HG03097 (cell line): ENCODE measurements around the gene ARL5C.

Experiments
- ATAC-seq: cut with Tn5 transposase; IDR thresholded peaks from one replicate; pipeline ENCODE4 v1.9.1; 2021; ENCODE audit not compliant: unreplicated experiment, low FRiP score

The ARL5C gene

DNA sequence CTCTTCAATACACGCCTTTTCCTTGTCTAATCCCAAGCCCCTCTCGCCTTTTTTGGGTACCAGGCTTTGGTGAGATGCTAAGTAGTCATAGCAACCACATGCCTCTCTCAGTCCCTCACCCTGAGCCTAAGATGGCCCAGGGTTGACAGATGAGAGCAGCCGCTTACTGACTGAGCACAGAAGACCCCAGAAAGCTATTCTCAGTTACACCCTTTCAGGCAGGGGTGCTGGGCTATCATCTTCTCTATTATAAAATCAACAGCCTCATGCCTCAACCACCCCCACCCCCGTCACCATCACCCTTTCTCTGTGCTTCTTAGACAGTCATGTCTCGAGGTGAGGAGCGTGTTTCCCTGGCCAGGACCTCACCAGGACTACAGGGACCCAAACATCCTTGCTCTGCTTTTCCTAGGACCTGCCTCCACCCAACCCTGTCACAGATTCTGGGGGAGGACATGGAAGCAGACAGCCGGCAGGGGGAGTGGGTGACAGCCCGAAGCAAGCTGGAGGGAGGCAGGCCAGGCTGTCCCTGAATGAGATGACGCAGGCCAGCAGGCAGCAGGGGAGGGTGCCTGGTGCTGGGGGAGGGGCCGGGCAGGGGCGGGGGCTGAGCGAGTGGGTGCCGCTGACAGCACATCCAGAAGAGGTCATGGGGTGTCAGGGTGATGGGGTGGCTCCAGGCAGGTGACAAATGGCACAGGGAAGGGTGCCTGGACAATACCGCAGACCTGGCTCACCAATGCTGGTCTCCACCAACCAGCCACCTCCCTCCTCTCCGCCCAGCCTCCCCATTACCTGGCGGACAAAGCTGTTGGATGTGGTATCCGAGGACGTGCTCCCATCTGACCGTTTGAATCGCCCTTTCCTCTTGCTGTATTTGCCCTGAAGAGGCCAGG lies 28.4 kb upstream of the ARL5C start:
- no peak for ATAC-seq

DNA sequence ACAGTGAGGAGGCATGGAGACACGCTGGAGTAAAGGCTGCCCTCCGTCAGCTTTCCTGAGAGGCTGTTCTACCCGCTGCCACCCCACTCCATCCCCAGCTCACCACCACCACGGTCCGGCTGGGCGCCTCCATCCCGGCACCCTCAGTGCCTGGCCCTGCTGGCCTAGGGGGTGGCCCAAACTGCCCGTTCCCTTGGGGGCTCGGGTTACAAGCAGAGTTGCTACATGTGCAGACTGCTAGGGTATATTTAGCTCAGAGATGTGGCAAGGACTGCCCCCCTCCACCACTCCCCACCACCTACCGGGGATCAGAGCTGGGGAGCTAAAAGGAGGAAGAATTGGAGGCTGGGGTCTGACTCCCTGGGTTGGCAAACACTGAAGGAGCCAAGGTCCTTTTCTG lies 27.4 kb upstream of the ARL5C start:
- ATAC-seq = no peak

DNA sequence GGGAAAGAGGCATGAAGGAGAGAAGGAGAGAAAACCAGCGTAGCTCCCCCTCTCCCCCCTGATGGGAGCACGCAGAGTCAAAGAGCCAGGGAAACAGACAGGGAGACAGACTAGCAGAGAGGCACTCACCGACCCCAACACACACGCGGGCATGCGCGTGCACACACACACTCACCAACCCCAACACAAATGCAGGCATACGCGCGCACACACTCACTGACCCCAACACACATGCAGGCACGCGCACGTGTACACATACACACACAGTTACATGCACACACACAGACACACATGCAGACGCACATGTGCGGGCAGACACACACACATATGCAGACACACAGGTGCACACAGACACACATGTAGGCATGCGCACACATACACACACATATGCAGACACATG lies 26.9 kb upstream of the ARL5C start:
- ATAC-seq = no peak

DNA sequence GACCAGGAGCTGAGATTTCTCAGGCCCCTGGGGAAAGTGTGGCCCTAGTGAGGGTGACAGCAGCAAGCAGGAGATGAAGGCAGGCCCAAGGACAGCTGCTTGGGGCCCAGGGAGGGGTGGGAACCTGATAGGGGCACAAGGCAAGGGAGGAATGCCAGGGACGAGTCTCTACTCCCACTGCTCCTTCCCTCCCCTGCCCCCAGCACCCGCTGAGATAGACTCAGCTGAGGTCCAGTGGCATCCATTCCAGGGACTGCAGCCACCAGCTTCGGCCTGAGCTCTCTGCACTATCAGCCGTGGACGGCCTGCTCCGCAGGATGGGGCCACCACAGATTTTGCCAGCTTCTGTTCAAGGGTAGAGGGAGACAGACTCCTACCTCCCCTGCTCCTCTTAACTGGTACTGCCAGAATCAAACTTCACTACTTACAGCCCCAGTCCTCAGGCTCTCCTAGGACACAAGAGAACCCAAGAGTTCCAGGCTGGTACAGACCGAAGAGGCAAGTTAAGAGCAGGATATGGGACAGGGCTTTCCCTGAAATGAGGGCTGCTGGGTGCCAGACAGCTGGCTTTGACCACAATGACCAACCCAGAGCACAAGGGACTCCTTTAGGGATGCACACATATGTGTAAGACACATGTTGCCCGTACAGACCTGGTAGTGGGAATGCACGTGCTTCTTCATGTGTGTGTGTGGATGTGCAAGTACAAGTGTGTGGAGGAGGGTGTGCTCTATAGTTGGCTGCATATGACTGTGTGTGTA lies 26.0 kb upstream of the ARL5C start:
- ATAC-seq = no peak

DNA sequence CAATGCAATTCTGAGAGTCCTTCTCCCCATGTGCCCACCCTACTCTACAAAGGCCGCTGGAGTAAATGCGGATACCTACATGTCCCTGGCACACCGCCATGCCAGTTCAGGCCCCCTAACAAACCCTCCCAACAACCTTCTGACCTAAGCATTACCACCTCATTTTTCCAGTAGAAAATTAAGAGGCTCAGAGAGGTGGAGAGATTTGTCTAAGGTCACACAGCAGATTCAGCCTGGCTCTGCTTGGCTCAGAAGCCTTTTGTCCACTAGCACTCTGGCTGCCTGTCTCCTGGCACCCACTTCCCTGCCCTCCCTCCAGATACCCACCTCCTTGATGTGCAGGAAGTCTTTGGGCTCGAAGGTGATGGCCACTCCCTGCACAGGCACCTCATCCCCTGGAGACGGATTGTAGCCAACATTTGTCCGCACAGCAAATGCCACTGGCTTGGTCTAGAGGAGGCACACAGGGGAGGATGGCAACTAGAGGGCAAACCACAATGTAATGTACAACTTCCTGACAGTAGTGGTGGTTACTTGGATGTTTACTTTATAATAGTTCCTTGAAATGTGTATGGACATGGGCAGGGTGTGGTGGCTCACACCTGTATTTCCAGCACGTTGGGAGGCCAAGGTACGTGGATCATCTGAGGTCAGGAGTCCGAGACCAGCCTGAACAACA lies 21.3 kb upstream of the ARL5C start:
- no peak for ATAC-seq

DNA sequence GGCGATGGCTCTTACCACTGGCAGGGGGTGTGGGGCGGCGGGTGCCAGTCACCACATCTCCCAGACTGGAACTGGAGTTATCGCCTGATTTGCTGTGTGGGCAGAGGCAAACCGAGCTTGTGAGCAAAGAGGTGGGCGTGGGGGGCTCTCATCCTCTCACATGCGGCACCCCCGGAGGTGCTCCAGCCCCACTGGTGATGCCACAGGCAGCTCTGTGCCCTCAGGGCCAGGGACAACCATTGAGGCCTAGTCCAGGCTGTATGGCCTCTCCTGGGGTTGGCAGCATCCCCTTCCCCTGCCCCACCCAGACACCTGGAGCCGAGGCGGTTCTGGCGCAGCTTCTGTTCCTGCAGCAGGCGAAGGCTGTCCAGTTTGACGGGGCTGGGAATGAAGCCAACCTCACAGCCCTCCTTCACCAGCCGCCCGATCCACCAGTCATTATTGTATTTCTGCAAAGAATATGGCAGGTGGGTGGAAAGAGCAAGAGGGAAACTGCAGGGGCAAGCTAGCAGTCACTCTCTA lies 20.6 kb upstream of the ARL5C start:
- ATAC-seq = no peak

DNA sequence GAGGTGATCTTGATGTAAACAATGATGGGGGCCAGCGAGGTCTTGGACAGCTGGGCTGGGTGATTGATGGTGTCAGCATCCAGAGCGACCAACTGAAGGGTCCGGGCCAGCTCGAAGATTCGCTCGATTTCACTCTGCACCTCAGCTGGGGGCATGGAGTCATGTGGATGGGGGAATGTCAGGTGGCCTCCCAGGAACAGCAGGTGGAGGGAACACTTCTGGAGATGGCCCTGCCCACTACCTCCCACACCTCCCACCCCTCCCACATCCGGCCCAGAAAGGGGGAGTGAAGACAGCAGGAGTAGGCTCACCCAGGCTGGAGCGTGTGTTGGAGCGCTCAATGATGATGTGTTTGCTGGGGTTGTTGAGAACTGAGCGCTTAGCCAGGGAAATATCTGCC lies 17.8 kb upstream of the ARL5C start:
- no peak for ATAC-seq

DNA sequence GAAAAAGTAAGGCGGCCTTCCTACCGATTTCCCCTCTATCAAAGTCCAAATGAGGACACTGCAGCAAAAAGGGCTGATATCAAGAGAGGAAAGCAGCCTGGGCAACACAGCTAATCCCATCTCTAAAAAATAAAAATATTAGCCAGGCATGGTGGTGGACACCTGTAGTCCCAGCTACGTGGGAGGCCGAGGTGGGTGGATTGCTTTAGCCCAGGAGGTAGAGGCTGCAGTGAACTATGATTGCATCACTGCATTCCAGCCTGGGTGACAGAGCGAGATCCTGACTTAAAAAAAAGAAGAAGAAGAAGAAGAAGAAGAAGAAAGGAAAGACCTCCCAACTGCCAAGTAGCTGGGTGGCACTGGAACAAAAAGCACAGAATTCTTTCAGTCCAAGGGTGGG lies 17.1 kb upstream of the ARL5C start:
- no peak for ATAC-seq

DNA sequence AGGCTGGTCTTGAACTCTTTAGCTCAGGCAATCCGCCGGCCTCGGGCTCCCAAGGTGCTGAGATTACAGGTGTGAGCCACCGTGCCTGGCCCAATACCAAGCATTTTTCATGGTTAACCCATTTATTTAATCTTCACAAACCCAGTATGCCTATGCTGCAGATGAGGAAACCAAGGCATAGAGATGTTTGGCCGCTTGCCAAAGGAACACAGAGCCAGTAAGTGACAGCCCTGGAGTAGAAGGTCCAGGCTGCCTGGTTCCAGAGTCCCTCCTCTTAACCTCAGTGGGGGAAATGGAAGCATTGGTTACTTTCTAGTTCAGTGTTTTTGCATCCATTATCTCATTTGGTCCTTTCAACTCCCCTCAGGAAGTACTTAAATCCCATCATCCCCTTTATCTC lies 15.3 kb upstream of the ARL5C start:
- no peak for ATAC-seq

DNA sequence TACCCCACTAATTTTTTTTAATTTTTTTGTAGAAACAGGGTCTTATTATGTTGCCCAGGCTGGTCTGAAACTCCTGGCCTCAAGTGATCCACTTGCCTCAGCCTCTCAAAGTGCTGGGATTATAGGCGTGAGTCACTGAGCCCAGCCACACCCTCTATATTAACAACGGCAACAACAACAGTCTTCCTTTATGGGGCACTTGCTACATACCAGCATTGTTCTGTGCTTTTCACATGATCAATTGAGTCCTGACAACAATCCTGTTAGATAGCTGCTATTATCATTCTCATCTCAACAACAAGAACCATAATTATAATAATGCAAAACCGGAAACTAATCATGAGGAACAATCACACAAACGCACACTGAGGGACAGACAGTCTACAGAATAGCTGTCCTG lies 12.6 kb upstream of the ARL5C start:
- no peak for ATAC-seq

DNA sequence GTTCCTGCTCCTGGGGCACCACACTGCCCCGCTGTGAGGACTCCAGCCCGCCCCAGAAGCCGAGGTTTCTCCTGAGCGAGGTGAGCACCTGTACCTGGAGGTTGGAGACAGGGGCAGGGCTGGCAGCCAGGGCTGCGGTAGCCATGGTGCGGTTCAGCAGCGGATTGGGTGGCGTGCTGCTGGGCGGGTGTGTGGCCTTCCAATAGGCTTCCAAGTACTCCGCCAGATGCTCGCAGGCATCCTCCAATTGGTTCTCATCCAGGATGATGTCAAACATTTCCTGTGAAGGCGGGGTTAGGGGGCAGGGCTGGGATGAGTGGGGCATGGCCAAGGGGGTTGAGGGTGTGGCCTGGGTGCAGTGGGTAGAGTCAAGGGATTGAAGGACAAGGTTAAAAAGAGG lies 11.3 kb upstream of the ARL5C start:
- no peak for ATAC-seq

DNA sequence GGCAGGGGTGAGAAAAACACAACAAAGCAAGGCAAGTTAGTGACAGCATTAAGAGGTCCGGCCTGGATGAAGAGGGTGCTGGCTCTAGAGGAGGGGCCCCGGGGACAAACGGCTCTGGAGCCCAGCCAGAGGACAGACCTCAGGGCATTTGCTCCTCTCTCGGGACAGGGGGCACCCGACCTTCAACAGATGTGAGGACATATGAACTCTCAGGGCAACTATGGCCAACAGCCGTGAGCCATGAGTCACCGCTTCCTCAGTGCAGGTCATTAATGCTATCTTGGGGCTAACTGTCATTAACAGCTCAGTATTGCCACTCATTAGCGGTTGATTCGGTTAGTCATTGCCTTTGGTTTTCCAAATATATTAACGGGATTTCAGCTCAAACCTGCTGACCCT lies 9.7 kb upstream of the ARL5C start:
- ATAC-seq = no peak

DNA sequence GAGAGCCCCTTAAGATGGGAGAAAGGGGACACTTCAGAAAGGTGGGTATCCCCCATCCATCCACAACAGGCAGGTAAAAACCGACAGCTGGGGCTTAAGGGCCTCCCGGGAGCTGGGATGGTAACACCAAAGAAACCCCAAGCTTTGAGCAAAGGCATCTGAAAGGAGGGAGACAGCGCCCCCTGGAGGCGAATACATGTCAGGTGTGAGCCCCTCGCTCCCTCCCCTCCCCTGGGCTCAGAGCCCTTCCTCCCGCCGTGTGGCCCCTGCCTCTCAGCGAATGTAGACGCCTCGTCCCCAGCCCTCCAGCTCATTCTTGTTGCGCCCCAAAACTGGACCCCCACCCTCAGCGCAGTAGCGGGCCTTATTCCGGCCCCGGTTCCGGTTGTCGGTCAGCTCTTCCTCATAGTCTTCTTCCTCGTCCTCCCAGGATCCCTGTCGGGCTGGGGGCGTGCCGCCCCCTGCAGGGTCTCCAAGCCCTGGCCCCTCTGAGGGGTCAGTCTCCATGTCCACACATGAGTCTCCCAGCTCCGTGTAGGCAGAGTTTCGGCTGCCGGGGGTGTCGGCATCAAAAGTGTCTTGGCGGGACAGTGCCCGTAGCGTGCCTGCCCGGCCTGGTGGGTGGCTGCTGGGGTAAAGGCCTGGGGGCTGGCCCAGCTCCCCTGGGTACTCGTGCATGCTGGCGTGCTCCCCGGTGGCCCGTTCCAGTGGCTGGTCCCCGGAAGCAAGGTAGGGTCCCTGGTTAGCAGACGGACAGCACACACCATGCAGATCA lies 9.1 kb upstream of the ARL5C start:
- ATAC-seq = no peak

DNA sequence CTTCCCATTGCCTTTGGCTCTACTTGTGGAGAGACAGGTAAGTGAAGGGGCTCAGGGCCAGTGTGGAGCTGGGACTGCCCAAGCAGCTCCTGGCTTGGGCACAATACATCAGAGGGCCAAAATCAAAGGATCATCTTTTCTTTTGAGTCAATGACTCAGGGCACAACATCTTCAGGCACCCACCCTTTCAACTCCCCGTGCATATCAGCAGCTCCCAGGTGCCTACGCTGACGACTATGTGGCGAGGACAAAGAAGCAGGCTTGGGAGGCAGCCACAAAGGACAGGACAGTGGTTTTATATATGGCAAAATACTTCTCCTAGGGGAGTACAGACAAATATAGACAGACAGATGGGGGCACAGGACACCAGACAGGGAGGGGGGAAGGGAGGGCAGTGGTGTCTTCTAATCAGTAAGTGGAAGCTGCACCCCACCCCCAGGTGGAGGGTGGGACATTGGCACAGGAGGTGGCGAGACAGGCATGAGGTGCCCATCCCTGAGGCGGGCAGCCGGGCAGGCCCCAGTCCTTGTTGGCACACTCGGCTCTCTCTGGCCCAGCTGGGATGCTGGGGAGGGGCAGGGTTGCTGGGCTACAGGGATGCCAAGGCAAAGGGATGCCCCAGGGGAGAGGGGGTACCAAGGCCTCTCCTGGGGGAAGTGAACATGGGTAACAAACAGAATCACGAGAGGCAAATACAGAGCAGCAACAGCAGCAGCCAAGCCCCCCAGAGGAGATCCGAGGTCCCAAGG lies 7.7 kb upstream of the ARL5C start:
- no peak for ATAC-seq

DNA sequence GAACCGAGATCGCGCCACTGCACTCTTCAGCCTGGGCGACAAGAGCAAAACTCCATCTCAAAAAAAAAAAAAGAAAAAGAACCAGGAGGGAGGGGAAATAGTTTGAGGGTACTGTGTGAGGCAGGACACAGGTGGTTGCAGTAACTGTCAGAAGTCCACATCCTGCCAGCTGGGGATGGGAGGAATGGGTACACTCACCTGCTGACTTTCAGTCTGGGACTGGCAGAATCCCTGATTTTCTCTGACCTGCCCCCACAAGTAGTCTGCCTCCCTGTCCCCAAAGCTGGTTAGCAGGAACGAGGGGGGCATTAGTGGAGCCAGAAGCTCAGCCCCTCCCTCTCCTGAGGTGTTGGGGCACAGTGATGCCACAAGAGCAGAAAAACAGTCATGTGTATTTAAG lies 7.1 kb upstream of the ARL5C start:
- no peak for ATAC-seq

DNA sequence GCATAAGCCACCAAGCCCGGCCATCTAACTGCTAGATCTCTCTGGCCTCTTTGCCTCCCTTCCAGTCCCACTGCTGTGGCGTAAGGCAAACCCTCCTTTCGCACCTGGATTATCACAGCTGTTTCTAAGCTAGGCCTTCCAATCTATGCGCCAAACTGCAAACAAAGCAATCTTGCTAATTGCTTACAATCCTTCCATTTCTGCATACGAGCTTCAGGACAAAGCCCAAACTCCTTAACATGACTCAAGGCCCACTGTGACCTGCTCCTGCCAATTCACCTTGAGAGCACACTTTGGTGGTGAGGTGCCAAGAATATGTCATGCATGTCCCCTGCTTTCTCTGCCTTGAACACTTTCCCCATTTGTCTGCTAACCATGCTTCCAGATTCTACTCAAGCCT lies 6.0 kb upstream of the ARL5C start:
- ATAC-seq = no peak

DNA sequence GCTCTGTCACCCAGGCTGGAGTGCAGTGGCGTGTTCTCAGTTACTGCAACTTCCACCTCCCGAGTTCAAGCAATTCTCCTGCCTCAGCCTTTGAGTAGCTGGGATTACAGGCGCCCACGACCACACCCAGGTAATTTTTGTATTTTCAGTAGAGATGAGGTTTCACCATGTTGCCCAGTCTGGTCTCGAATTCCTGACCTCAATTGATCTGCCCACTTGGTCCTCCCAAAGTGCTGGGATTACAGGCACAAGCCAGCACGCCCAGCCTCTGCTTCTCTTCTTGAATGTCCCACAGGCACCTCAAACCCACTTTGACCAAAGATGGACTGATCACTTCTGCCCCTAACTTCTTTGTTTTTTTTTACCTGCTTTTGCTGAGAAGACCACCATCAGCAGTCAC lies 4.6 kb upstream of the ARL5C start:
- ATAC-seq = no peak

DNA sequence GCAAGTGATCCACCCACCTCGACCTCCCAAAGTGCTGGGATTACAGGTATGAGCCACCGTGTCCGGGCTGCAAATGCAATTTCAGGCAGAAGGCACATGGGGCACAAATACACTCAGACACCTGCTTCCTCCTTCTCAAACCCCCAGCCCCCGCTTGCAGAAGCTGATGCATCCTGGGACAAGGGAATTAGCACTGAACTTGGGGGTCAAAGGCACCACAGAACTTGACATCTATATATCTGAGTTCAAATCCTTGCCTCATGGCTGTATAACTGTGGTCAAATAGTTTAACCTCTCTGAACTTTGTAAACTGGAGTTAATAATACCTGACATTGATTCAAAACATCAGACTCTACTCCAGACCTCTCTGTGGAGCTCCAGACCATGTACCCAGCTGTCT lies 4.1 kb upstream of the ARL5C start:
- no peak for ATAC-seq

DNA sequence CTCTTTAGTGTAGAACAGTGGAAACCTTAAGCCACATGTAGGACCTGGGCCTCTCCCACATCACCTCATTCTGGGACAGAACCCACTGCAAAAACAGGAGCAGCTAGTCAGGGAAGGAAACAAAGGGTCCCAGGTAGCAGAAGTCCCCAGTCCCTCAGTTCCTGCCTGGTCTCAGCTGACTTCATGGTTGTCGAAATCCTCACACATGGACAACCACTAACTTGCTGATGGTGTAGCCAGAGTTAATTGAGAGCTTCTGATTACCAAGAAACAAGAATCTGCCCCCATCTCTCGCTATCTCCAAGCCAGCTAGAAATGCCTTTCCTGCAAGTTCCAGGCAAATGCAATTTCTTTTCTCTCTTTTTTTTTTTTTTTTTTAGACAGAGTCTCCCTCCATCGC lies 3.6 kb upstream of the ARL5C start:
- ATAC-seq = no peak

DNA sequence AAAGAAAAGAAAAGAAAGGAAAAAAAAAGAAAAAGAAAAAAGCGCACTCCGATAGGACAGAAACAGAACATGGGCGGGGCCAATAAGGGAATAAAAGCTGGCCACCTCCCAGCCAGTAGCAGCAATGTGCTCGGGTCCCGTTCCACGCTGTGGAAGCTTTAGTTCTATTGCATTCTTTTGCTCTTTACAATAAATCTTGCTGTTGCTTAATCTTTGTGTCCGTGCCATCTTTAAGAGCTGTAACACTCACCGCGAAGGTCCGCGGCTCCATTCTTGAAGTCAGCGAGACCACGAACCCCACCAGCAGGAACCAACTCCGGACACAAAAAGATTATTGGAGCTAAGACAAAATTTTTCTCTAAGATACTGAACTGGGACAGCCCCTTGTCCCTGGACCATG lies 3.1 kb upstream of the ARL5C start:
- no peak for ATAC-seq
